ENCODE data around the gene COL23A1.

GRCh38 chr5:178222292-178222691 is 367.9 kb downstream of the COL23A1 start:
- TF ChIP-seq TRIM28 (IDR thresholded peaks at IDR 0.05; ENCODE audit: borderline replicate concordance, low read length): no peak
- TF ChIP-seq ZNF239 (tag by site-specific recombination; IDR thresholded peaks at IDR 0.05): no peak
- no peak for TF ChIP-seq ZNF280D (tag by site-specific recombination; IDR thresholded peaks at IDR 0.05)
- no peak for TF ChIP-seq CTCF (tag by site-specific recombination; IDR thresholded peaks at IDR 0.05)
- no peak for TF ChIP-seq ELK4 (IDR thresholded peaks at IDR 0.05; ENCODE audit: borderline replicate concordance, low read depth, low read length)
- TF ChIP-seq ZNF660 (tag by site-specific recombination; IDR thresholded peaks at IDR 0.05): no peak
- TF ChIP-seq KLF10 (tag by site-specific recombination; IDR thresholded peaks at IDR 0.05): no peak
- no peak for TF ChIP-seq SCRT2 (tag by site-specific recombination; IDR thresholded peaks at IDR 0.05)
- no peak for TF ChIP-seq ZNF488 (tag by site-specific recombination; IDR thresholded peaks at IDR 0.05)
- no peak for TF ChIP-seq ZNF121 (tag by site-specific recombination; IDR thresholded peaks at IDR 0.05)
- no peak for TF ChIP-seq ZNF513 (tag by site-specific recombination; IDR thresholded peaks at IDR 0.05)
- no peak for TF ChIP-seq ZEB2 (tag by site-specific recombination; IDR thresholded peaks at IDR 0.05)
- TF ChIP-seq BCL11A (tag by site-specific recombination; IDR thresholded peaks at IDR 0.05; ENCODE audit: low read depth): no peak
- TF ChIP-seq ZNF112 (tag by site-specific recombination; IDR thresholded peaks at IDR 0.05): no peak

Measured in HEK293 (cell line).